HCT116 (cell line): ENCODE data around the gene TBC1D4. TPM values are rescaled to one million over a fixed set of nuclear protein-coding genes. Genes with fewer than 3 reads are reported as not detected.

Source experiments
- ATAC-seq: fragments of 200-7000 bp; cut with Tn5 transposase; 2 replicates; pipeline ENCODE4 v1.9.1; 2020; ENCODE audit warnings: mild to moderate bottlenecking, moderate library complexity
- BruUV-seq: library from RNA; stranded (reverse); fragments of 400-500 nt; replicated peaks from 2 replicates; lab custom pipeline; 2021; lab: Mats Ljungman, UMichigan
- CTCF ChIA-PET: fragments of 300-600 bp; sonication (Branson Sonifier 250); formaldehyde crosslinking; loops from one replicate; lab custom pipeline; 2021; ENCODE audit warnings: antibody characterized with exemption; lab: Charles Lee
- POLR2A ChIA-PET: fragments of 300-600, 350-600 bp; sonication (Branson Sonifier 250); formaldehyde crosslinking; loops from one replicate; lab custom pipeline; 2021; ENCODE audit warnings: antibody characterized with exemption; lab: Charles Lee
- RAD21 ChIA-PET, 2 experiments: fragments of 300-600 bp; sonication (Branson Sonifier 250); formaldehyde crosslinking; loops; one replicate each; lab custom pipeline; 2023; ENCODE audit warnings: low total read pairs in 2 of 2; ENCODE audit not compliant: uncharacterized antibody in 2 of 2, unreplicated experiment in 2 of 2, low non-redundant PET in 1 of 2; lab: Charles Lee
- DNase-seq: peaks from one replicate; pipeline ENCODE4 v3.0.0-alpha.2; 2010; ENCODE audit warnings: low read depth, low spot score
- H2AFZ ChIP-seq: fragments of 200-600 bp; shearing (Covaris generic), sonication (generic); 2 replicates; pipeline ENCODE4 v1.6.1; 2017; ENCODE audit warnings: low read depth, mixed run types, mixed read lengths, antibody characterized with exemption, low read length; ENCODE audit not compliant: poor library complexity, severe bottlenecking
- H3K27ac ChIP-seq: 2 replicates; pipeline ENCODE4 v1.5.1; 2012; ENCODE audit warnings: low read depth, low read length
- H3K27me3 ChIP-seq: fragments of 200-600 bp; sonication (generic); 2 replicates; pipeline ENCODE4 v1.6.1; 2016; ENCODE audit warnings: mixed run types, low read length, mixed read lengths; ENCODE audit not compliant: insufficient read depth
- H3K36me3 ChIP-seq, 2 experiments: fragments of 200-500 bp in 1 of 2; fragments of 200-600 bp in 1 of 2; sonication (Bioruptor generic) in 1 of 2; sonication (generic) in 1 of 2; 2 replicates each; pipeline versions ENCODE4 v1.5.1 to v1.6.1; 2014 to 2016; ENCODE audit warnings: low read length in 2 of 2, inconsistent platforms in 1 of 2, mixed read lengths in 1 of 2, mixed run types in 1 of 2; ENCODE audit not compliant: insufficient read depth in 2 of 2, control insufficient read depth in 1 of 2
- H3K4me1 ChIP-seq, 2 experiments: fragments of 200-600 bp in 1 of 2; sonication (generic) in 1 of 2; 2 replicates each; pipeline versions ENCODE4 v1.5.1 to v1.6.1; 2012 to 2017; ENCODE audit warnings: low read length in 2 of 2, inconsistent platforms in 1 of 2, mild to moderate bottlenecking in 1 of 2, mixed read lengths in 1 of 2, mixed run types in 1 of 2, moderate library complexity in 1 of 2; ENCODE audit not compliant: insufficient read depth in 2 of 2, control insufficient read depth in 1 of 2
- H3K4me2 ChIP-seq: fragments of 200-600 bp; sonication (generic); 2 replicates; pipeline ENCODE4 v1.6.1; 2017; ENCODE audit warnings: mixed run types, low read length, mixed read lengths
- H3K4me3 ChIP-seq, 2 experiments: fragments of 200-600 bp in 1 of 2; sonication (generic) in 1 of 2; replicated peaks in 1 of 2; 2 replicates each; pipeline ENCODE4 v1.5.1; 2011 to 2016; ENCODE audit warnings: low read length in 2 of 2, control low read depth in 1 of 2, low read depth in 1 of 2, mild to moderate bottlenecking in 1 of 2, mixed read lengths in 1 of 2, mixed run types in 1 of 2
- H3K79me2 ChIP-seq: fragments of 200-600 bp; sonication (generic); 2 replicates; pipeline ENCODE4 v1.6.1; 2017; ENCODE audit warnings: mild to moderate bottlenecking, mixed run types, low read length, moderate library complexity, mixed read lengths; ENCODE audit not compliant: insufficient read depth
- H3K9ac ChIP-seq: fragments of 200-600 bp; sonication (generic); 2 replicates; pipeline ENCODE4 v1.6.1; 2016; ENCODE audit warnings: low read length, mixed read lengths
- H3K9me2 ChIP-seq: fragments of 200-600 bp; sonication (generic), shearing (Covaris generic); 2 replicates; pipeline ENCODE4 v1.6.1; 2017; ENCODE audit warnings: mixed run types, mild to moderate bottlenecking, moderate library complexity; ENCODE audit not compliant: insufficient read depth
- H3K9me3 ChIP-seq, 2 experiments: fragments of 200-500 bp in 1 of 2; fragments of 200-600 bp in 1 of 2; sonication (Bioruptor generic) in 1 of 2; sonication (generic) in 1 of 2; 2 replicates each; pipeline ENCODE4 v1.6.1; 2014 to 2017; ENCODE audit warnings: low read length in 2 of 2, mixed read lengths in 2 of 2, inconsistent platforms in 1 of 2, low read depth in 1 of 2, mild to moderate bottlenecking in 1 of 2, mixed run types in 1 of 2, moderate library complexity in 1 of 2; ENCODE audit not compliant: control insufficient read depth in 1 of 2, insufficient read depth in 1 of 2
- H4K20me1 ChIP-seq: fragments of 200-600 bp; sonication (generic), shearing (Covaris generic); 2 replicates; pipeline ENCODE4 v1.6.1; 2017; ENCODE audit warnings: mixed run types, mild to moderate bottlenecking, moderate library complexity; ENCODE audit not compliant: insufficient read depth
- ATF3 ChIP-seq: IDR thresholded peaks from 2 replicates; pipeline ENCODE4 v1.6.1; 2012
- CBX3 ChIP-seq: IDR thresholded peaks from 2 replicates; pipeline ENCODE4 v1.6.1; 2012; ENCODE audit warnings: low read depth
- CEBPB ChIP-seq: IDR thresholded peaks from 2 replicates; pipeline ENCODE4 v1.6.1; 2012; ENCODE audit warnings: low read depth
- EGR1 ChIP-seq: IDR thresholded peaks from 2 replicates; pipeline ENCODE4 v1.6.1; 2012; ENCODE audit warnings: low read depth
- ELF1 ChIP-seq: IDR thresholded peaks from 2 replicates; pipeline ENCODE4 v1.6.1; 2012; ENCODE audit warnings: low read depth, borderline replicate concordance
- FOSL1 ChIP-seq: IDR thresholded peaks from 2 replicates; pipeline ENCODE4 v1.6.1; 2012; ENCODE audit warnings: low read depth
- JUND ChIP-seq: IDR thresholded peaks from 2 replicates; pipeline ENCODE4 v1.6.1; 2012
- MAX ChIP-seq: IDR thresholded peaks from 2 replicates; pipeline ENCODE4 v1.6.1; 2012
- POLR2A ChIP-seq: IDR thresholded peaks from 2 replicates; pipeline ENCODE4 v1.7.0; 2011; ENCODE audit warnings: borderline replicate concordance; ENCODE audit not compliant: insufficient read depth, insufficient read length; ENCODE audit errors: extremely low read depth
- POLR2AphosphoS5 ChIP-seq: IDR thresholded peaks from 2 replicates; pipeline ENCODE4 v1.6.1; 2011; ENCODE audit warnings: mild to moderate bottlenecking, low read depth, low read length, moderate library complexity
- REST ChIP-seq: IDR thresholded peaks from 2 replicates; pipeline ENCODE4 v1.6.1; 2012; ENCODE audit warnings: low read depth
- SIN3A ChIP-seq: IDR thresholded peaks from 2 replicates; pipeline ENCODE4 v1.6.1; 2012; ENCODE audit warnings: low read depth
- SRF ChIP-seq: IDR thresholded peaks from 2 replicates; pipeline ENCODE4 v1.6.1; 2012; ENCODE audit warnings: low read depth
- TCF7L2 ChIP-seq: IDR thresholded peaks from 2 replicates; pipeline ENCODE4 v1.7.0; 2011; ENCODE audit warnings: borderline replicate concordance, inconsistent platforms; ENCODE audit not compliant: insufficient read depth, insufficient read length; ENCODE audit errors: extremely low read depth
- YY1 ChIP-seq: IDR thresholded peaks from 2 replicates; pipeline ENCODE4 v1.6.1; 2011; ENCODE audit warnings: low read length, low read depth, moderate library complexity, mild to moderate bottlenecking; ENCODE audit not compliant: insufficient replicate concordance; ENCODE audit errors: extremely low read depth
- ZFX ChIP-seq: fragments of 450-650 bp; IDR thresholded peaks from 2 replicates; pipeline ENCODE4 v1.6.1; 2017
- ZNF274 ChIP-seq: fragments of 200-500 bp; sonication (Bioruptor generic); IDR thresholded peaks from 2 replicates; pipeline ENCODE4 v1.6.1; 2014; ENCODE audit warnings: mild to moderate bottlenecking, low read depth, low read length, inconsistent platforms
- intact Hi-C: fragments of 100-400 bp; cut with micrococcal nuclease; formaldehyde crosslinking; loops from 2 replicates; pipeline ENCODE4 v1.10.0; 2022
- total RNA-seq: library from RNA; stranded (reverse); gene quantifications from one replicate; pipeline ENCODE4 v1.2.1, GENCODE V29; 2021; ENCODE audit not compliant: unreplicated experiment
- TF ChIP-seq, protein P1 (sequence below), 3 experiments: fragments of 200-600 bp in 1 of 3; sonication (generic) in 1 of 3; IDR thresholded peaks in 2 of 3; conservative IDR thresholded peaks in 1 of 3; 2 replicates each; pipeline ENCODE4 v1.5.1; 2012 to 2017; ENCODE audit warnings: low read depth in 2 of 3, low read length in 2 of 3, antibody characterized with exemption in 1 of 3, borderline replicate concordance in 1 of 3, control low read depth in 1 of 3, mild to moderate bottlenecking in 1 of 3, mixed read lengths in 1 of 3, mixed run types in 1 of 3, moderate library complexity in 1 of 3; ENCODE audit not compliant: insufficient read depth in 1 of 3
- TF ChIP-seq, protein P2 (sequence below): IDR thresholded peaks from 2 replicates; pipeline ENCODE4 v1.6.1; 2011; ENCODE audit warnings: mild to moderate bottlenecking, low read length, moderate library complexity; ENCODE audit not compliant: insufficient replicate concordance; ENCODE audit errors: extremely low read depth

The TBC1D4 gene
- total RNA-seq, 1 experiment from 2014 or later, result 24.6 TPM

GRCh38 chr13:75416327-75417011 is 65.5 kb downstream of the TBC1D4 start:
- POLR2A ChIA-PET, result no interaction called here
- RAD21 ChIA-PET, result no interaction called here
- no peaks in the 10 kb centered on the region for H3K36me3 ChIP-seq
- H3K9me2 ChIP-seq, result no peaks in the 10 kb centered on the region
- H3K4me2 ChIP-seq, result peak overlapping the region; percentile 46
- no TSS peak for BruUV-seq
- peak; percentile 52 for ATAC-seq
- intact Hi-C loops, result no loop called here
- H3K9me3 ChIP-seq, result no peaks in the 10 kb centered on the region
- H3K4me1 ChIP-seq, result peaks cover 23 to 24% of the 10 kb centered on the region in 2 experiments
- 0 out of 2 replicates have a peak, but pooled peaks cover 4% of the 10 kb centered on the region for H4K20me1 ChIP-seq
- CTCF ChIA-PET, result no interaction called here
- H2AFZ ChIP-seq, result no peak overlapping the region
- DNase-seq, result no peak
- H3K27ac ChIP-seq, result no peak overlapping the region
- no peak for TF ChIP-seq YY1
- no peak for TF ChIP-seq POLR2A
- TF ChIP-seq ELF1, result no peak
- no peak for TF ChIP-seq CBX3
- no peak for TF ChIP-seq TCF7L2
- TF ChIP-seq MAX, result no peak
- TF ChIP-seq, protein P1, sequence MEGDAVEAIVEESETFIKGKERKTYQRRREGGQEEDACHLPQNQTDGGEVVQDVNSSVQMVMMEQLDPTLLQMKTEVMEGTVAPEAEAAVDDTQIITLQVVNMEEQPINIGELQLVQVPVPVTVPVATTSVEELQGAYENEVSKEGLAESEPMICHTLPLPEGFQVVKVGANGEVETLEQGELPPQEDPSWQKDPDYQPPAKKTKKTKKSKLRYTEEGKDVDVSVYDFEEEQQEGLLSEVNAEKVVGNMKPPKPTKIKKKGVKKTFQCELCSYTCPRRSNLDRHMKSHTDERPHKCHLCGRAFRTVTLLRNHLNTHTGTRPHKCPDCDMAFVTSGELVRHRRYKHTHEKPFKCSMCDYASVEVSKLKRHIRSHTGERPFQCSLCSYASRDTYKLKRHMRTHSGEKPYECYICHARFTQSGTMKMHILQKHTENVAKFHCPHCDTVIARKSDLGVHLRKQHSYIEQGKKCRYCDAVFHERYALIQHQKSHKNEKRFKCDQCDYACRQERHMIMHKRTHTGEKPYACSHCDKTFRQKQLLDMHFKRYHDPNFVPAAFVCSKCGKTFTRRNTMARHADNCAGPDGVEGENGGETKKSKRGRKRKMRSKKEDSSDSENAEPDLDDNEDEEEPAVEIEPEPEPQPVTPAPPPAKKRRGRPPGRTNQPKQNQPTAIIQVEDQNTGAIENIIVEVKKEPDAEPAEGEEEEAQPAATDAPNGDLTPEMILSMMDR (IDR thresholded peaks at IDR 0.05 in 2 of 3, conservative IDR thresholded peaks at IDR 0.05 in 1 of 3; ENCODE audit: borderline replicate concordance in 1 of 3, insufficient read depth in 1 of 3, low read depth in 2 of 3, low read length in 2 of 3), result no peak
- TF ChIP-seq SIN3A, result no peak
- TF ChIP-seq POLR2AphosphoS5, result no peak
- no peak for TF ChIP-seq EGR1
- TF ChIP-seq CEBPB, result no peak
- TF ChIP-seq, protein P2, sequence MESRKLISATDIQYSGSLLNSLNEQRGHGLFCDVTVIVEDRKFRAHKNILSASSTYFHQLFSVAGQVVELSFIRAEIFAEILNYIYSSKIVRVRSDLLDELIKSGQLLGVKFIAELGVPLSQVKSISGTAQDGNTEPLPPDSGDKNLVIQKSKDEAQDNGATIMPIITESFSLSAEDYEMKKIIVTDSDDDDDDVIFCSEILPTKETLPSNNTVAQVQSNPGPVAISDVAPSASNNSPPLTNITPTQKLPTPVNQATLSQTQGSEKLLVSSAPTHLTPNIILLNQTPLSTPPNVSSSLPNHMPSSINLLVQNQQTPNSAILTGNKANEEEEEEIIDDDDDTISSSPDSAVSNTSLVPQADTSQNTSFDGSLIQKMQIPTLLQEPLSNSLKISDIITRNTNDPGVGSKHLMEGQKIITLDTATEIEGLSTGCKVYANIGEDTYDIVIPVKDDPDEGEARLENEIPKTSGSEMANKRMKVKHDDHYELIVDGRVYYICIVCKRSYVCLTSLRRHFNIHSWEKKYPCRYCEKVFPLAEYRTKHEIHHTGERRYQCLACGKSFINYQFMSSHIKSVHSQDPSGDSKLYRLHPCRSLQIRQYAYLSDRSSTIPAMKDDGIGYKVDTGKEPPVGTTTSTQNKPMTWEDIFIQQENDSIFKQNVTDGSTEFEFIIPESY, result no peak
- TF ChIP-seq ZFX, result no peak
- TF ChIP-seq ZNF274, result no peak
- TF ChIP-seq FOSL1, result no peak
- TF ChIP-seq ATF3, result no peak
- TF ChIP-seq REST, result no peak
- TF ChIP-seq SRF, result no peak
- TF ChIP-seq JUND, result no peak
- H3K79me2 ChIP-seq, result peaks cover 14% of the 10 kb centered on the region; the same call in 1 of the 2 replicates
- H3K9ac ChIP-seq, result no peak overlapping the region
- no peaks in the 10 kb centered on the region for H3K27me3 ChIP-seq
- 0 out of 4 replicates have a peak overlapping the region, but pooled peaks of 1 of the 2 experiments have one; percentile 1 for H3K4me3 ChIP-seq
